ENCODE data around the gene SLC35C1. TPM values are rescaled to one million over a fixed set of nuclear protein-coding genes. Genes with fewer than 3 reads are reported as not detected.

The SLC35C1 gene
- total and polyA plus RNA-seq, 9 of the 15 experiments (the other 6 are each of a cell fraction or from before 2014, with no cell fraction given) = 0.65 to 13.1 (median 2.4) TPM

DNA sequence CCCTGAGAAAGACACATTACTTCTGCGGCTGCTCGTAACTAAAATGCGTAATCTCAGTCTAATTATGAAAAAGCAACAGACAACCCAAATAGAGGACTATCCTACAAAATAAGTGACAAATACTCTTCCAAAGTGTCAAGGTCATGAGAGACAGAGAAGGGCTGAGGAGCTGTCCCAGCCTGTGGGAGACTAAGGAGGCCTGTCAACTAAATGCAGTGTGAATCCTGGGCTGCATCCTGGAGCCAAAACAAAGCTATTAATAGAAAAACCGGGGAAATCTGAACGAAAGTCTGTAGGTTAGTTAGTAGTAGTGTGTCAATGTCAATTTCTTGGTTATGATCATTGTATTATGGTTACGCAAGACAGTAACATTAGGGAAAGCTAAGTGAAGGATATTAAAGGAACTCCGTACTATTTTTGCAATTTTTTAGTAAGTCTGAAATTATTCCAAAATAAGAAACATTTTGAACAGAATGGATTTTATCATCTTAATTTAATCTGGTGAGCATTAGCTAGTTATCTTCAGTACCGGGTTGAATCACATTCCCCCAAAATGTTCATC, 39.8 kb upstream of the SLC35C1 start:
- peak; percentile 54; the same call in 1 of the 2 replicates for TF ChIP-seq CEBPB (tag; IDR thresholded peaks at IDR 0.05)
- TF ChIP-seq BRD9 (IDR thresholded peaks at IDR 0.05; ENCODE audit: low read depth, partially characterized antibody) = no peak
- Histone ChIP-seq H3K27me3 (ENCODE audit: control insufficient read depth in 2 of 2, insufficient read depth in 2 of 2, low read length in 2 of 2) (peaks cover 28 to 67% of the 10 kb centered on the region in 2 experiments), H3K9ac (ENCODE audit: insufficient read depth in 1 of 2, low read depth in 2 of 2, low read length in 2 of 2) (no peak overlapping the region), H2AFZ (ENCODE audit: low read depth, low read length) (no peak overlapping the region), H3K4me2 (ENCODE audit: insufficient read depth, low read length) (no peak overlapping the region), H3K36me3 (ENCODE audit: control insufficient read depth, insufficient read depth, low read length) (no peaks in the 10 kb centered on the region), H3K27ac (ENCODE audit: extremely low read depth, low read depth, low read length) (no peak overlapping the region), H3K4me1 (replicated peaks in 1 of 2; ENCODE audit: control insufficient read depth in 2 of 2, insufficient read depth in 2 of 2, low read length in 2 of 2) (no peaks in the 10 kb centered on the region), H4K20me1 (replicated peaks; ENCODE audit: control insufficient read depth, insufficient read depth, low read length) (no peaks in the 10 kb centered on the region), H3K79me2 (ENCODE audit: control insufficient read depth, insufficient read depth, low read length) (no peaks in the 10 kb centered on the region), H3K9me3 (replicated peaks; ENCODE audit: control insufficient read depth, insufficient read depth, low read depth, low read length) (0 out of 2 replicates have a peak, but pooled peaks cover 1% of the 10 kb centered on the region), H3K9me1 (ENCODE audit: control insufficient read depth, insufficient read depth, low read length) (no peaks in the 10 kb centered on the region), H3K4me3 (no peak overlapping the region)
- 22% methylated on average over 8 of the region's 8 CpGs for WGBS (ENCODE audit: insufficient coverage, low coverage, missing lambda C conversion rate)
- FAIRE-seq (no peak), DNase-seq (ENCODE audit: extremely low read depth in 1 of 4, low spot score in 3 of 4) (no peak), ATAC-seq (no peak)
- ChIA-PET POLR2A (interaction anchor here (0.7 kb wide), 1 partner anchor 439 kb away, joined by 3 read pairs; no protein-coding TSS in a partner anchor), CTCF (ENCODE audit: low intra/inter-chr PET ratio) (no interaction called here)
- in situ Hi-C loops (cut with MboI) = no loop called here
- intact Hi-C loops (cut with micrococcal nuclease) = no loop called here
- no TSS peak for BruUV-seq (replicated peaks)

DNA sequence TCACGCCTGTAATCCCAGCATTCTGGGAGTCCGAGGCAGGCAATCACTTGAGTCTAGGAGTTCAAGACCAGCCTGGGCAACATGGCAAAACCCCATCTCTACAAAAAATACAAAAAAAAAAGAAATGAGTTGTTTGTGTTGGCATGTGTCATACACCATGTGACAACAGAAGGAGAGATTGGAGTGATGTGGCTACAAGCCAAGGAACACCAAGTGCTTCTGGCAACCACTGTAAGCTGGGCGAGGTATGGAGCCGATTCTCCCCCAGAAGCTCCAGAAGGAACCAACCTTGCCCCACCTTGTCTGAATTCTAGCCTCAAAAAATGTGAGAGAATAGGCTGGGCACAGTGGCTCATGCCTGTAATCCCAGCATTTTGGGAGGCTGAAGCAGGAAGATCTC, 39.1 kb upstream of the SLC35C1 start:
- Histone ChIP-seq H4K20me1 (replicated peaks; ENCODE audit: control insufficient read depth, insufficient read depth, low read length) (0 out of 2 replicates have a peak, but pooled peaks cover under 1% of the 10 kb centered on the region), H3K27ac (ENCODE audit: extremely low read depth, low read depth, low read length) (no peak overlapping the region), H3K4me2 (ENCODE audit: insufficient read depth, low read length) (no peak overlapping the region), H3K9me1 (ENCODE audit: control insufficient read depth, insufficient read depth, low read length) (no peaks in the 10 kb centered on the region), H3K79me2 (ENCODE audit: control insufficient read depth, insufficient read depth, low read length) (no peaks in the 10 kb centered on the region), H3K4me3 (no peak overlapping the region), H3K9me3 (replicated peaks; ENCODE audit: control insufficient read depth, insufficient read depth, low read depth, low read length) (0 out of 2 replicates have a peak, but pooled peaks cover 1% of the 10 kb centered on the region), H3K9ac (ENCODE audit: insufficient read depth in 1 of 2, low read depth in 2 of 2, low read length in 2 of 2) (no peak overlapping the region), H2AFZ (ENCODE audit: low read depth, low read length) (no peak overlapping the region), H3K4me1 (replicated peaks in 1 of 2; ENCODE audit: control insufficient read depth in 2 of 2, insufficient read depth in 2 of 2, low read length in 2 of 2) (no peaks in the 10 kb centered on the region; a peak in 1 of 5 replicates), H3K36me3 (ENCODE audit: control insufficient read depth, insufficient read depth, low read length) (no peaks in the 10 kb centered on the region), H3K27me3 (ENCODE audit: control insufficient read depth in 2 of 2, insufficient read depth in 2 of 2, low read length in 2 of 2) (peaks cover 24 to 73% of the 10 kb centered on the region in 2 experiments)
- no peak for FAIRE-seq
- no peak for DNase-seq (ENCODE audit: extremely low read depth in 1 of 4, low spot score in 3 of 4)
- 0% methylated on average over 4 of the region's 4 CpGs for WGBS (ENCODE audit: insufficient coverage, low coverage, missing lambda C conversion rate)
- POLR2A ChIA-PET = interaction anchor here (0.7 kb wide), 1 partner anchor 544 kb away, joined by 3 read pairs; no protein-coding TSS in a partner anchor
- in situ Hi-C loops (cut with MboI) (no loop called here), intact Hi-C loops (cut with micrococcal nuclease) (no loop called here)
- no peak for ATAC-seq
- no TSS peak for BruUV-seq (replicated peaks)
- CTCF ChIA-PET (ENCODE audit: low intra/inter-chr PET ratio) = no interaction called here
- TF ChIP-seq IRF1 (CRISPR knock-in tag; IDR thresholded peaks at IDR 0.05; ENCODE audit: borderline replicate concordance) = no peak
- no peak for TF ChIP-seq HNRNPL (IDR thresholded peaks at IDR 0.05; ENCODE audit: low read depth, low read length)
- no peak for TF ChIP-seq RUNX1 (IDR thresholded peaks at IDR 0.05; ENCODE audit: low read depth)
- TF ChIP-seq THRAP3 (IDR thresholded peaks at IDR 0.05; ENCODE audit: borderline replicate concordance) = no peak
- TF ChIP-seq RAD51 (IDR thresholded peaks at IDR 0.05; ENCODE audit: borderline replicate concordance, low read depth) = no peak
- TF ChIP-seq, protein P1, sequence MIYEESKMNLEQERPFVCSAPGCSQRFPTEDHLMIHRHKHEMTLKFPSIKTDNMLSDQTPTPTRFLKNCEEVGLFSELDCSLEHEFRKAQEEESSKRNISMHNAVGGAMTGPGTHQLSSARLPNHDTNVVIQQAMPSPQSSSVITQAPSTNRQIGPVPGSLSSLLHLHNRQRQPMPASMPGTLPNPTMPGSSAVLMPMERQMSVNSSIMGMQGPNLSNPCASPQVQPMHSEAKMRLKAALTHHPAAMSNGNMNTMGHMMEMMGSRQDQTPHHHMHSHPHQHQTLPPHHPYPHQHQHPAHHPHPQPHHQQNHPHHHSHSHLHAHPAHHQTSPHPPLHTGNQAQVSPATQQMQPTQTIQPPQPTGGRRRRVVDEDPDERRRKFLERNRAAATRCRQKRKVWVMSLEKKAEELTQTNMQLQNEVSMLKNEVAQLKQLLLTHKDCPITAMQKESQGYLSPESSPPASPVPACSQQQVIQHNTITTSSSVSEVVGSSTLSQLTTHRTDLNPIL (CRISPR knock-in tag; IDR thresholded peaks at IDR 0.05) = no peak
- TF ChIP-seq ZNF224 (CRISPR knock-in tag; IDR thresholded peaks at IDR 0.05) = no peak
- no peak for TF ChIP-seq TFAM (CRISPR knock-in tag; conservative IDR thresholded peaks at IDR 0.05)
- no peak for TF ChIP-seq ELF2 (CRISPR knock-in tag; IDR thresholded peaks at IDR 0.05)
- TF ChIP-seq, protein P2, sequence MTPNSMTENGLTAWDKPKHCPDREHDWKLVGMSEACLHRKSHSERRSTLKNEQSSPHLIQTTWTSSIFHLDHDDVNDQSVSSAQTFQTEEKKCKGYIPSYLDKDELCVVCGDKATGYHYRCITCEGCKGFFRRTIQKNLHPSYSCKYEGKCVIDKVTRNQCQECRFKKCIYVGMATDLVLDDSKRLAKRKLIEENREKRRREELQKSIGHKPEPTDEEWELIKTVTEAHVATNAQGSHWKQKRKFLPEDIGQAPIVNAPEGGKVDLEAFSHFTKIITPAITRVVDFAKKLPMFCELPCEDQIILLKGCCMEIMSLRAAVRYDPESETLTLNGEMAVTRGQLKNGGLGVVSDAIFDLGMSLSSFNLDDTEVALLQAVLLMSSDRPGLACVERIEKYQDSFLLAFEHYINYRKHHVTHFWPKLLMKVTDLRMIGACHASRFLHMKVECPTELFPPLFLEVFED (CRISPR knock-in tag; conservative IDR thresholded peaks at IDR 0.05) = no peak
- no peak for TF ChIP-seq ZNF41 (CRISPR knock-in tag; conservative IDR thresholded peaks at IDR 0.05)

Measured in K562 (cell line).